Upper lobe of left lung (tissue), 6 donors: ENCODE measurements around the gene METTL22. TPM values are rescaled to one million over a fixed set of nuclear protein-coding genes. Genes with fewer than 3 reads are reported as not detected.

Experiments
- ATAC-seq, 2 donors: fragments of 200-7000 bp; cut with Tn5 transposase; one replicate each; pipeline ENCODE4 v1.9.1; 2022; ENCODE audit warnings: mild to moderate bottlenecking in 2 of 2, moderate library complexity in 2 of 2; ENCODE audit not compliant: low FRiP score in 2 of 2
- DNase-seq, 2 donors: peaks; one replicate each; pipeline ENCODE4 v3.0.0-alpha.2; 2019 to 2020
- H3K27ac ChIP-seq, 4 donors: fragments of 200-600 bp; sonication (generic); one replicate each; pipeline ENCODE4 v1.5.1; 2016 to 2019
- H3K27me3 ChIP-seq, 4 donors: fragments of 200-600 bp; sonication (generic); one replicate each; pipeline ENCODE4 v1.5.1; 2017 to 2019
- H3K36me3 ChIP-seq, 4 donors: fragments of 200-600 bp; sonication (generic); one replicate each; pipeline ENCODE4 v1.5.1; 2016 to 2019
- H3K4me1 ChIP-seq, 4 donors: fragments of 200-600 bp; sonication (generic); one replicate each; pipeline ENCODE4 v1.5.1; 2018 to 2019
- H3K4me3 ChIP-seq, 4 donors: fragments of 200-600 bp; sonication (generic); one replicate each; pipeline ENCODE4 v1.5.1; 2017 to 2019; ENCODE audit warnings: mild to moderate bottlenecking in 2 of 4, moderate library complexity in 1 of 4
- H3K9me3 ChIP-seq, 4 donors: fragments of 200-600 bp; sonication (generic); one replicate each; pipeline ENCODE4 v1.5.1; 2018 to 2019
- CTCF ChIP-seq, 6 experiments: fragments of 450-650 bp in 4 of 6; fragments of 200-600 bp in 2 of 6; sonication (generic) in 2 of 6; IDR thresholded peaks; one replicate each; pipeline ENCODE4 v1.5.1; 2016 to 2019; ENCODE audit warnings: antibody characterized with exemption in 6 of 6
- EP300 ChIP-seq, 4 donors: sonication (generic); formaldehyde crosslinking; IDR thresholded peaks; one replicate each; pipeline ENCODE4 v1.5.1; 2017; ENCODE audit warnings: antibody characterized with exemption in 4 of 4, control low read depth in 2 of 4
- POLR2A ChIP-seq, 4 donors: fragments of 450-650 bp; IDR thresholded peaks; one replicate each; pipeline ENCODE4 v1.5.1; 2016 to 2017; ENCODE audit warnings: antibody characterized with exemption in 4 of 4, mild to moderate bottlenecking in 2 of 4
- POLR2AphosphoS5 ChIP-seq, 2 donors: sonication (generic); formaldehyde crosslinking; IDR thresholded peaks; one replicate each; pipeline ENCODE4 v1.5.1; 2017; ENCODE audit warnings: antibody characterized with exemption in 2 of 2
- WGBS, 2 donors: methylation state at CpG; one replicate each; pipeline ENCODE4 v1.1.5; 2017 to 2018; 5-methylcytosine and 5-hydroxymethylcytosine counted together
- total RNA-seq, 6 donors: library from RNA; depleted of rRNA in 4 of 6; stranded (reverse); fragments of >200 nt in 4 of 6; gene quantifications; one replicate each; pipeline versions ENCODE4 v1.1.0 to v1.2.1, GENCODE V29; 2016 to 2021
- donor health status: DM: no; HTN: no; CAD: no; lungs with moderate emphysema.
- donor health status: DM: no; HTN: yes; CAD: no; lungs with severe emphysema.

Gene METTL22
- total RNA-seq, 6 donors from 2014 or later, result 22.3 to 118 (median 36.5) TPM

GRCh38 chr16:8600144-8600775 lies 21.2 kb upstream of the METTL22 start:
- Histone ChIP-seq H3K4me3 (no peak overlapping the region), H3K36me3 (no peaks in the 10 kb centered on the region), H3K9me3 (peaks cover 0 to 17% (median 10%) of the 10 kb centered on the region in 4 donors), H3K27me3 (no peaks in the 10 kb centered on the region), H3K4me1 (no peaks in the 10 kb centered on the region), H3K27ac (no peak overlapping the region)
- WGBS, 2 donors, result 55 to 69% methylated on average over 5 to 10 of the region's 11 CpGs
- TF ChIP-seq POLR2A (IDR thresholded peaks at IDR 0.05) (no peak), POLR2AphosphoS5 (IDR thresholded peaks at IDR 0.05) (no peak), CTCF (IDR thresholded peaks at IDR 0.05) (no peak), EP300 (IDR thresholded peaks at IDR 0.05) (no peak)
- no peak for ATAC-seq
- DNase-seq, result peak in 1 of 2 donors; percentile 63

GRCh38 chr16:8605554-8605953 lies 15.9 kb upstream of the METTL22 start:
- H3K4me1 ChIP-seq, result no peaks in the 10 kb centered on the region
- H3K27ac ChIP-seq, result no peak overlapping the region
- TF ChIP-seq CTCF (IDR thresholded peaks at IDR 0.05) (no peak), EP300 (IDR thresholded peaks at IDR 0.05) (no peak), POLR2AphosphoS5 (IDR thresholded peaks at IDR 0.05) (no peak), POLR2A (IDR thresholded peaks at IDR 0.05) (no peak)
- H3K36me3 ChIP-seq, result no peaks in the 10 kb centered on the region
- H3K9me3 ChIP-seq, result no peaks in the 10 kb centered on the region
- no peak for ATAC-seq
- H3K27me3 ChIP-seq, result no peaks in the 10 kb centered on the region
- DNase-seq, result no peak
- no peak overlapping the region for H3K4me3 ChIP-seq

GRCh38 chr16:8607214-8607613 lies 14.3 kb upstream of the METTL22 start:
- H3K4me3 ChIP-seq, result no peak overlapping the region
- H3K27me3 ChIP-seq, result no peaks in the 10 kb centered on the region
- H3K4me1 ChIP-seq, result no peaks in the 10 kb centered on the region
- H3K27ac ChIP-seq, result no peak overlapping the region
- TF ChIP-seq CTCF (IDR thresholded peaks at IDR 0.05) (no peak), EP300 (IDR thresholded peaks at IDR 0.05) (no peak), POLR2AphosphoS5 (IDR thresholded peaks at IDR 0.05) (no peak), POLR2A (IDR thresholded peaks at IDR 0.05) (no peak)
- no peak for DNase-seq
- H3K9me3 ChIP-seq, result no peaks in the 10 kb centered on the region
- H3K36me3 ChIP-seq, result no peaks in the 10 kb centered on the region
- no peak for ATAC-seq
- 69 to 73% methylated on average over 8 to 9 of the region's 9 CpGs for WGBS, 2 donors

GRCh38 chr16:8611122-8611521 lies 10.4 kb upstream of the METTL22 start:
- Histone ChIP-seq H3K36me3 (no peaks in the 10 kb centered on the region), H3K4me1 (no peaks in the 10 kb centered on the region), H3K9me3 (no peaks in the 10 kb centered on the region), H3K27ac (no peak overlapping the region), H3K27me3 (no peaks in the 10 kb centered on the region), H3K4me3 (no peak overlapping the region)
- 69 to 80% methylated on average over 4 of the region's 4 CpGs for WGBS, 2 donors
- DNase-seq (no peak), ATAC-seq (no peak)
- TF ChIP-seq POLR2AphosphoS5 (IDR thresholded peaks at IDR 0.05) (no peak), EP300 (IDR thresholded peaks at IDR 0.05) (no peak), CTCF (IDR thresholded peaks at IDR 0.05) (no peak), POLR2A (IDR thresholded peaks at IDR 0.05) (no peak)
